BJ (cell line): ENCODE results near the gene CHRNB4. TPM values are rescaled to one million over a fixed set of nuclear protein-coding genes. Genes with fewer than 3 reads are reported as not detected.
"Not testable (repeated sequence)": the region's sequence is repeated elsewhere in the genome, so short reads cannot be mapped to it uniquely, and the experiment has no call there.

ENCODE experiments used
- CTCF ChIA-PET: fragments of 350-600 bp; formaldehyde crosslinking; extraction: SDS; loops from one replicate; lab custom pipeline; 2021; ENCODE audit warnings: antibody characterized with exemption, inconsistent platforms; lab: Yijun Ruan, JAX
- POLR2A ChIA-PET: fragments of 300-600 bp; sonication (Branson Sonifier 250); formaldehyde crosslinking; extraction: SDS; loops from one replicate; lab custom pipeline; 2021; ENCODE audit warnings: antibody characterized with exemption; lab: Charles Lee
- DNase-seq: peaks from one replicate; pipeline ENCODE4 v3.0.0-alpha.2; 2011; ENCODE audit warnings: low read depth
- H3K27me3 ChIP-seq: 2 replicates; pipeline ENCODE4 v1.6.0; 2011; ENCODE audit warnings: low read length; ENCODE audit not compliant: control insufficient read depth, insufficient read depth
- H3K36me3 ChIP-seq: 2 replicates; pipeline ENCODE4 v1.5.1; 2011; ENCODE audit warnings: low read length; ENCODE audit not compliant: control insufficient read depth, insufficient read depth
- H3K4me3 ChIP-seq: 2 replicates; pipeline ENCODE4 v1.5.1; 2011; ENCODE audit warnings: low read depth, mild to moderate bottlenecking, control low read depth, low read length
- polyA plus RNA-seq: library from polyadenylated mRNA; depleted of rRNA; stranded (reverse); fragments of >200 nt; gene quantifications from 2 replicates; pipeline ENCODE4 v1.2.3, GENCODE V29; 2011
- TF ChIP-seq, protein P1 (sequence below): IDR thresholded peaks from 2 replicates; pipeline ENCODE4 v1.5.1; 2011; ENCODE audit warnings: low read depth, mild to moderate bottlenecking, control low read depth, inconsistent platforms, low read length, moderate library complexity; ENCODE audit not compliant: insufficient read depth

Gene CHRNB4
- polyA plus RNA-seq, 1 experiment: not detected

DNA sequence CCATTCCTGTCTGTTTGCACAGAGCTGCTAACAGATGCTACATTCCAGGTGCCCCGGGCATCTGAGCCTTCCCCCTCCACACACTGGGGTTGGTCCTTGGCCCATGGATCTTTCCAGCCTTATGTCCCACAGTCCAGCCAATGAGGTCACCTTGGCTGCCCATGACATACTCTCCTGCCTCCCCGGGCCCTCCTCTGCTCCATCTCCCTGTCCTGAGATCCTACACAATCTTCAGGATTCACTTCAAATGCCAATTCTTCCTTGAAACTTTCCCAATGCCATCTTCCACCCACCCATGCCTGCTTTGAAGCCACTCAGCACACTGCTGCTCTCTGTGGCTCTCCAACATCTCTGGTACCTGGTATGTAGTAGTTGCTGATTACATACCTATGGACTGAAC is 24.5 kb downstream of the CHRNB4 start:
- Histone ChIP-seq H3K36me3 (no peaks in the 10 kb centered on the region), H3K4me3 (no peak overlapping the region), H3K27me3 (peaks cover 15% of the 10 kb centered on the region)
- DNase-seq: no peak
- ChIA-PET CTCF (interaction anchor here (0.6 to 8.0 kb wide), 5 partner anchors 11 to 135 kb away, joined by 3 to 83 read pairs (median 4); no protein-coding TSS in a partner anchor), POLR2A (no interaction called here)
- TF ChIP-seq, protein P1, sequence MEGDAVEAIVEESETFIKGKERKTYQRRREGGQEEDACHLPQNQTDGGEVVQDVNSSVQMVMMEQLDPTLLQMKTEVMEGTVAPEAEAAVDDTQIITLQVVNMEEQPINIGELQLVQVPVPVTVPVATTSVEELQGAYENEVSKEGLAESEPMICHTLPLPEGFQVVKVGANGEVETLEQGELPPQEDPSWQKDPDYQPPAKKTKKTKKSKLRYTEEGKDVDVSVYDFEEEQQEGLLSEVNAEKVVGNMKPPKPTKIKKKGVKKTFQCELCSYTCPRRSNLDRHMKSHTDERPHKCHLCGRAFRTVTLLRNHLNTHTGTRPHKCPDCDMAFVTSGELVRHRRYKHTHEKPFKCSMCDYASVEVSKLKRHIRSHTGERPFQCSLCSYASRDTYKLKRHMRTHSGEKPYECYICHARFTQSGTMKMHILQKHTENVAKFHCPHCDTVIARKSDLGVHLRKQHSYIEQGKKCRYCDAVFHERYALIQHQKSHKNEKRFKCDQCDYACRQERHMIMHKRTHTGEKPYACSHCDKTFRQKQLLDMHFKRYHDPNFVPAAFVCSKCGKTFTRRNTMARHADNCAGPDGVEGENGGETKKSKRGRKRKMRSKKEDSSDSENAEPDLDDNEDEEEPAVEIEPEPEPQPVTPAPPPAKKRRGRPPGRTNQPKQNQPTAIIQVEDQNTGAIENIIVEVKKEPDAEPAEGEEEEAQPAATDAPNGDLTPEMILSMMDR: no peak

DNA sequence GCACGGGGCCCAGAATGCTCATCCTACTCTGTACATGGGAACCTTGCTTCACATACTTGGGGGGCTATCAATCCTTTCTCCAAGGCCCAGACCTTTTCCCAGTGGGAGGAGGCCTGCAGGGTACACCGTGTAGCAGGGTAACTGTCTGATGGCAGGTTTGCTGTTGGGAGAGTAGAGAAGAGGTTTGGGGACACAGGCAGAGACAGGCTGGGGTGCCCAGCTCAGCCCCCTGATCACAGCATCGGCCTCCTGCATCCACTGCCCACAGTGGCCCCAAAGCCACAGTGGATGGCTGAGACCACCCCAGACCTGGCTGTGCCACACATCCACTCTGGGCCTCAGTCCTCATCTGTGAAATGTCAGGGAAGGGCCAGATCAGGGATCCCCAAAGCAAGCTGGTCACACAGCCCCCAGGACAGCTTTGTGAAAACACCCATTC is 25.8 kb downstream of the CHRNB4 start:
- no peak overlapping the region for H3K4me3 ChIP-seq
- H3K36me3 ChIP-seq: no peaks in the 10 kb centered on the region
- peaks cover 10% of the 10 kb centered on the region for H3K27me3 ChIP-seq
- no peak for DNase-seq
- CTCF ChIA-PET: interaction anchor here (1.8 to 8.0 kb wide), 2 partner anchors 11 to 94 kb away, joined by 5 to 83 read pairs; no protein-coding TSS in a partner anchor
- POLR2A ChIA-PET: no interaction called here
- TF ChIP-seq, protein P1: no peak

- no peaks in the 10 kb centered on the region for H3K36me3 ChIP-seq
- POLR2A ChIA-PET: no interaction called here
- TF ChIP-seq, protein P1: no peak
- no peak for DNase-seq
- H3K27me3 ChIP-seq: no peaks in the 10 kb centered on the region; the same call in none of the 2 replicates
- H3K4me3 ChIP-seq: no peak overlapping the region
- CTCF ChIA-PET: interaction anchor here (0.8 to 8.0 kb wide), 3 partner anchors 12 to 137 kb away, joined by 3 to 83 read pairs (median 3); no protein-coding TSS in a partner anchor
Measured at GRCh38 chr15:78614021-78614420, 27.0 kb downstream of the CHRNB4 start.

- POLR2A ChIA-PET, DNase-seq, H3K4me3 ChIP-seq, H3K27me3 ChIP-seq, CTCF ChIA-PET, H3K36me3 ChIP-seq: not testable (repeated sequence)
Measured at GRCh38 chr15:78609551-78609950, 31.5 kb downstream of the CHRNB4 start.

GRCh38 chr15:78605680-78606079 is 35.3 kb downstream of the CHRNB4 start:
- ChIA-PET CTCF (interaction anchor here (0.6 to 1.7 kb wide), 2 partner anchors 11 to 104 kb away, joined by 3 to 7 read pairs; no protein-coding TSS in a partner anchor), POLR2A (no interaction called here)
- TF ChIP-seq, protein P1: no peak

GRCh38 chr15:78605201-78605600 is 35.8 kb downstream of the CHRNB4 start:
- no peak for DNase-seq
- POLR2A ChIA-PET: no interaction called here
- CTCF ChIA-PET: interaction anchor here (1.4 to 1.7 kb wide), 2 partner anchors 11 to 104 kb away, joined by 5 to 7 read pairs; no protein-coding TSS in a partner anchor
- Histone ChIP-seq H3K36me3 (no peaks in the 10 kb centered on the region), H3K27me3 (no peaks in the 10 kb centered on the region), H3K4me3 (no peak overlapping the region)
- TF ChIP-seq, protein P1: no peak

More at GRCh38 chr15:78605680-78606079, 35.3 kb downstream of the CHRNB4 start:
- DNase-seq: no peak
- no peaks in the 10 kb centered on the region for H3K36me3 ChIP-seq
- no peak overlapping the region for H3K4me3 ChIP-seq
- H3K27me3 ChIP-seq: no peaks in the 10 kb centered on the region
